Erythroblast (primary cell): ENCODE results near the gene HOXA4.
A peak's percentile ranks its signal among the peaks of the same experiment; 100 is the strongest.

Experiments used
- DNase-seq, 2 experiments: peaks; one replicate each; lab custom pipeline; 2025; lab: John Stamatoyannopoulos, UW
- GATA1 ChIP-seq: IDR thresholded peaks from 2 replicates; pipeline ENCODE4 v1.6.1; 2011; ENCODE audit warnings: low read depth, mild to moderate bottlenecking, control low read depth, low read length, moderate library complexity
- POLR2A ChIP-seq: IDR thresholded peaks from 2 replicates; pipeline ENCODE4 v1.6.1; 2011; ENCODE audit warnings: mild to moderate bottlenecking, low read length

The HOXA4 gene

GRCh38 chr7:27096768-27097514, 33.6 kb downstream of the HOXA4 start:
- TF ChIP-seq GATA1 (no peak), POLR2A (no peak)
- no peak for DNase-seq

GRCh38 chr7:27095897-27096767, 34.4 kb downstream of the HOXA4 start, which contains the start of gene HOXA1:
HOXA1 (minus strand) TSS chr7:27096000; CDS start chr7:27095912, 88 bp downstream.
- peak; percentile 68 to 73 for DNase-seq
- TF ChIP-seq GATA1: no peak
- TF ChIP-seq POLR2A: no peak

DNA sequence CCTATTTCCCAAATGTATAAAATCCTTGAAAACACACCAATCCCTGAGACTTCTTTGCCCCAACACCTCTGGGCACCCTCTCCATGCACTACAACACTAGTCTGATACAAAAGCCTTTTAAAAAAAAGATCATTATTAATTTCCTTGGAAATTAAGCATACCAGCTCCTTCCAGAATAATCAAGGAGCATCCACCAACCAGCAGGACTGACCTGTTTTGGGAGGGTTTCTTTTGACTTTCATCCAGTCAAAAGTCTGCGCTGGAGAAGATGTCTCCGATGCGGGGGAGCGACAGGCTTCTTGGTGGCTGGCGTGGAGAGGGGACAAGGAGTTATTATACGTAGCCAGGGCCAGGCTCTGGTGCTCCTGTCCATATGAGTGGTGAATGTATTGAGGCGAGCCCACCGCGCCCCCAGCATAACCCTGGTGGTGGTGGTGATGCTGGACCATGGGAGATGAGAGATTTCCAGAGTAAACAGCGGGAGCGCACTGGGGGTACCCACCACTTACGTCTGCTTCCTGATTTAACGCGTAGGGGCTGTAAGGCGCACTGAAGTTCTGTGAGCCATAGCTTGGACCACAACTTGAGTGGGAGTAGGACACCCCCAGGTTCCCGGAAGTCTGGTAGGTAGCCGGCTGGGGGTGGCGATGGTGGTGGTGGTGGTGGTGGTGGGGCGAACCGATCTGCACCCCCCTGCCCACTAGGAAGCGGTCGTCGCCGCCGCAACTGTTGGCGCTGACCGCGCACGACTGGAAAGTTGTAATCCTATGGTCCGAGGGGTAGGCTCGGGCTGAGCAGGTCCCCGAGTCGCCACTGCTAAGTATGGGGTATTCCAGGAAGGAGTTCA, 35.3 kb downstream of the HOXA4 start:
- TF ChIP-seq POLR2A (no peak), GATA1 (no peak)
- DNase-seq: no peak

DNA sequence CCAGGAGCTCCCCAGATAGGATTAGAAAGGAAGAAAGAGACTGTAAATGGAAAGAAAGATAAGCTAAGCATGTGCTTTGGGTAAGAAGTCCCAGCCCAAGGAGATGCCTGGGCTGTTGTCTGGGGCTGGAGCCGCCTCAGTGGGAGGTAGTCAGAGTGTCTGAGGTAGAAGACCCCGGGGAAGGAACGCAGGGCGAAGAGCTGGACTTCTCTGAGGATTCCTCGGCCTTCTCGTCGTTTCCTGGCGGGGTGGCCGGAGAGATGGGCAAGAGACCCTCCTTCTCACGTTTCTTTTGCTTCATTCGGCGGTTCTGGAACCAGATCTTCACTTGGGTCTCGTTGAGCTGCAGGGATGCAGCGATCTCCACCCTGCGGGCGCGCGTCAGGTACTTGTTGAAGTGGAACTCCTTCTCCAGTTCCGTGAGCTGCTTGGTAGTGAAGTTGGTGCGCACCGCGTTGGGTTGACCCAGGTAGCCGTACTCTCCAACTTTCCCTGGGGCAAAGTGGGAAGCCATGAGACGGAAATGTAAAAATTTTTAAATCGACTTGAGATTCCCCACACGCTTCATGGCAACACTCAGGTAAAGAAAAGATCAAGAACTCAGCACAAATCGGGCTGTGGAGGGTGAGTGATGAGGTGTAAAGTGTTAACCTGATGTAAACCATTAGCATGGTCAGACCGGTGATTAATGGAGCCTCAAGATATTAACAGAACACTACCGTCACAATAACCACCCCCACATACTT, 36.1 kb downstream of the HOXA4 start:
- DNase-seq: no peak
- no peak for TF ChIP-seq POLR2A
- no peak for TF ChIP-seq GATA1

GRCh38 chr7:27093184-27093895, 37.2 kb downstream of the HOXA4 start:
- DNase-seq: no peak
- TF ChIP-seq GATA1 (no peak), POLR2A (no peak)

DNA sequence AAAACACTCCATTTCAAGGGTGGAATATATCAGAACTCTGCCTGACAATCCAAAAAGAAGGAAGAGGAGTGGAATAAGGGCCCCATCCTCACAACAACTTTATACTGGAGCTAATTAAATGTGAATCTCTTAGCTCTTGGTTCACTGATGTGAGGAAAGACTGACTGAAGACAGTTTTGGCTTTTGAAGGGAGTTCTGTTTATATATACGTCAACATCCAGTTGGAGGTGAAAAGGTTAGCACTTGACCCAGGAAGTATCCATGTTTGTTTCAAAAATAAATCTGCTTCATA, 37.8 kb downstream of the HOXA4 start:
- TF ChIP-seq POLR2A (no peak), GATA1 (no peak)
- DNase-seq: no peak

DNA sequence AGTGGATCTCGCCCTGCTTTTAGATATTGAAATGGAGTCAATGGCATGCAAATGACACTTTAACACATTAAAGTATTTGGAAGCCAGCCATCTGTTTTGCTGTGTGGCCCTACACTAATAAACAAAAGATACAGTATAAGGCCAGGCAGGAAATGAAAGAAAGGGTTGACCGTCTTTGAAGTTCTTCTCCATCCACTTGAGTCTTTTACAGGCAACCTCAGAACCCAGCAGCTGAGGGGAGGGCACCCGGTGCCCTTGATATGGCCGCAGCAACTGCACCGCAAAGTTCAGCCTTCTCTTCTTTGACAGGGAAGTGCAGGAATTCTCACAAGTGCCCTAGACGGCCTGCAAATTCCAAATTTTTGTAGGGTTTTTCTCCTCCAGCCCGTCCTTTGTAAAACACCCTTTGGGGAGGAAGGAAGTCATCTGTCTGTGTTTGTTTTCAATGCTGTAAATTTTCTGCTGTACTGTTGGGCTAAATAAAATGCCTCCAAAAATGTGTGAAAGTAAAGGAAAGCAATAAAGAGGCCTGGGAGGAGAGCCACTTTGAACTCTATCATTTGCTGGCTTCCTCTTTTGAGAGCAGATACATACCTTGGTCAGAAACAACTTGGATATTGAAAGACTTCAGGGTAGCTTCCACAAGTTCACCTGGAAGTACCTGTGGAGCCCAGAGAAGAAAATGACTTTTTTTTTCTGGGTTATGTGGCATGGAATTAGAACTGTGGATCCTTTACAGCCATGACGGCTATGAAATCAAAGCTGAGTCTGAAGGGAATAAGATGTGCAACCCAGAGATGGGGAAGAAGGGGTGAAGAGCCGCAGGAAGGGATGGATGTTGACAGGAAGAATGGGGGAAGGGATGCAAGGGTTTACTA, 38.4 kb downstream of the HOXA4 start:
- no peak for DNase-seq
- no peak for TF ChIP-seq POLR2A
- no peak for TF ChIP-seq GATA1

GRCh38 chr7:27091105-27091504, 39.5 kb downstream of the HOXA4 start:
- TF ChIP-seq GATA1 (no peak), POLR2A (no peak)
- no peak for DNase-seq

- DNase-seq: no peak
- TF ChIP-seq GATA1 (no peak), POLR2A (no peak)
These were observed 42.3 kb downstream of the HOXA4 start for GRCh38 chr7:27088002-27088922.

GRCh38 chr7:27083646-27084045, 46.9 kb downstream of the HOXA4 start:
- TF ChIP-seq GATA1 (no peak), POLR2A (no peak)
- no peak for DNase-seq
